Measurements from ENCODE around the gene CDC26.

The CDC26 gene

GRCh38 chr9:113310538-113310937 is 35.2 kb upstream of the CDC26 start:
- no peaks in the 10 kb centered on the region for H4K20me1 ChIP-seq (ENCODE audit: insufficient read depth, low read length)
- no peak for TF ChIP-seq EZH2phosphoT487 (IDR thresholded peaks at IDR 0.05; ENCODE audit: low read length)
- TF ChIP-seq EZH2 (optimal IDR thresholded peaks at IDR 0.05; ENCODE audit: low read depth, low read length) = no peak
- TF ChIP-seq CTCF (IDR thresholded peaks at IDR 0.05; ENCODE audit: low read length) = no peak
- H3K4me1 ChIP-seq (ENCODE audit: low read length) = peaks cover 13% of the 10 kb centered on the region
- no peaks in the 10 kb centered on the region for H3K9me3 ChIP-seq (replicated peaks; ENCODE audit: insufficient read depth, low read length)
- H3K9me2 ChIP-seq (replicated peaks; ENCODE audit: insufficient read depth, low read length) = no peaks in the 10 kb centered on the region
- no peaks in the 10 kb centered on the region for H3K36me3 ChIP-seq (replicated peaks; ENCODE audit: insufficient read depth, low read length)
- no peaks in the 10 kb centered on the region for H3K79me2 ChIP-seq (ENCODE audit: low read length)
- no peak for DNase-seq
- H3K4me2 ChIP-seq (ENCODE audit: low read depth, low read length) = no peak overlapping the region
- H3K27me3 ChIP-seq (replicated peaks; ENCODE audit: insufficient read depth, low read length) = no peaks in the 10 kb centered on the region
- no peak overlapping the region for H2AFZ ChIP-seq (ENCODE audit: low read length)
- H3F3A ChIP-seq (ENCODE audit: insufficient read depth, low read length) = 0 out of 2 replicates have a peak, but pooled peaks cover 5% of the 10 kb centered on the region
- H3K27ac ChIP-seq (ENCODE audit: low read length) = no peak overlapping the region
- no peak overlapping the region for H3K4me3 ChIP-seq (ENCODE audit: low read length)
- no peak overlapping the region for H3K9ac ChIP-seq (ENCODE audit: low read length)

- H3K27ac ChIP-seq (ENCODE audit: low read length) = no peak overlapping the region
- no peak overlapping the region for H3K4me3 ChIP-seq (ENCODE audit: low read length)
- DNase-seq = peak; percentile 62
- H4K20me1 ChIP-seq (ENCODE audit: insufficient read depth, low read length) = no peaks in the 10 kb centered on the region
- H3K9me3 ChIP-seq (replicated peaks; ENCODE audit: insufficient read depth, low read length) = no peaks in the 10 kb centered on the region
- no peak for TF ChIP-seq EZH2phosphoT487 (IDR thresholded peaks at IDR 0.05; ENCODE audit: low read length)
- no peak for TF ChIP-seq EZH2 (optimal IDR thresholded peaks at IDR 0.05; ENCODE audit: low read depth, low read length)
- TF ChIP-seq CTCF (IDR thresholded peaks at IDR 0.05; ENCODE audit: low read length) = peak; percentile 67
- H3K79me2 ChIP-seq (ENCODE audit: low read length) = no peaks in the 10 kb centered on the region
- H3K9ac ChIP-seq (ENCODE audit: low read length) = no peak overlapping the region
- 0 out of 2 replicates have a peak, but pooled peaks cover 5% of the 10 kb centered on the region for H3F3A ChIP-seq (ENCODE audit: insufficient read depth, low read length)
- no peak overlapping the region for H2AFZ ChIP-seq (ENCODE audit: low read length)
- no peak overlapping the region for H3K4me2 ChIP-seq (ENCODE audit: low read depth, low read length)
- peaks cover 13% of the 10 kb centered on the region for H3K4me1 ChIP-seq (ENCODE audit: low read length)
- H3K9me2 ChIP-seq (replicated peaks; ENCODE audit: insufficient read depth, low read length) = no peaks in the 10 kb centered on the region
- H3K36me3 ChIP-seq (replicated peaks; ENCODE audit: insufficient read depth, low read length) = no peaks in the 10 kb centered on the region
- H3K27me3 ChIP-seq (replicated peaks; ENCODE audit: insufficient read depth, low read length) = no peaks in the 10 kb centered on the region
Observed at GRCh38 chr9:113309204-113309813, 33.9 kb upstream of the CDC26 start.

GRCh38 chr9:113307396-113307975 is 32.1 kb upstream of the CDC26 start:
- Histone ChIP-seq H2AFZ (ENCODE audit: low read length) (no peak overlapping the region), H3K27ac (ENCODE audit: low read length) (no peak overlapping the region), H3K4me3 (ENCODE audit: low read length) (no peak overlapping the region), H3K36me3 (replicated peaks; ENCODE audit: insufficient read depth, low read length) (no peaks in the 10 kb centered on the region), H3K9ac (ENCODE audit: low read length) (no peak overlapping the region), H3K79me2 (ENCODE audit: low read length) (no peaks in the 10 kb centered on the region), H4K20me1 (ENCODE audit: insufficient read depth, low read length) (no peaks in the 10 kb centered on the region), H3K27me3 (replicated peaks; ENCODE audit: insufficient read depth, low read length) (no peaks in the 10 kb centered on the region), H3F3A (ENCODE audit: insufficient read depth, low read length) (0 out of 2 replicates have a peak, but pooled peaks cover 5% of the 10 kb centered on the region), H3K4me1 (ENCODE audit: low read length) (peaks cover 13% of the 10 kb centered on the region), H3K4me2 (ENCODE audit: low read depth, low read length) (no peak overlapping the region), H3K9me3 (replicated peaks; ENCODE audit: insufficient read depth, low read length) (no peaks in the 10 kb centered on the region), H3K9me2 (replicated peaks; ENCODE audit: insufficient read depth, low read length) (no peaks in the 10 kb centered on the region)
- no peak for DNase-seq
- TF ChIP-seq CTCF (IDR thresholded peaks at IDR 0.05; ENCODE audit: low read length) (no peak), EZH2 (optimal IDR thresholded peaks at IDR 0.05; ENCODE audit: low read depth, low read length) (no peak), EZH2phosphoT487 (IDR thresholded peaks at IDR 0.05; ENCODE audit: low read length) (no peak)
